Measurements from ENCODE around the gene EFHD1. TPM values are rescaled to one million over a fixed set of nuclear protein-coding genes. Genes with fewer than 3 reads are reported as not detected.
"Not testable (repeated sequence)": the region's sequence is repeated elsewhere in the genome, so short reads cannot be mapped to it uniquely, and the experiment has no call there.

Gene EFHD1
- total RNA-seq, 1 experiment from 2014 or later, result 73.5 TPM

DNA sequence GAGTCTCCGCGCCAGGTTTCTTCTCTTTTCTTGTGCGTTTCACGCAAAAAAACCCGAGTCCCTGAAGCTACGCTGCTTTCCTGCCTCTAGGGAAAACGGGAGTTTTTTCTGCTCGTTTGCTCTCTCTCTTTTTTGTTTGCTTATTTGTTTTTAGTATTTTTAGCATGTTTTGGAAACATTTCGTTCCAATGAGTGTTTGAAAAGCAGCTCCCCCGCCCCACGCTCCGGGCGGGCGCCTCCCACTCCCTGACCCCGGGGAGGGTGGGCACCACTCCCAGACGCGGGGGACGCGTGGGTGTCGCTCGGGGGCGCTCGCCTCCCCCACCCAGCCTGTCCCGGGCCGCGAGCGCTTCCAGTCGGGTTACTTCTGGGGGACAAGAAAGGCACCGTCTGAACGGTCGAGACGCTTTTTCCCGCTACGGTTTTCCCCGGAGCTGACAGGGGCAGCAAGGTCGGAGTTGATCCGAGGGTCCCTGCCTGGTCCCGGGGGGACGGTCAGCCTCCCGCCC lies 446 bp upstream of the EFHD1 start:
- intact Hi-C loops (cut with micrococcal nuclease; ENCODE audit: unreplicated experiment) (no loop called here), in situ Hi-C loops (cut with HindIII; ENCODE audit: low pct_unique_long_range_greater_than_20kb, low sequenced_read_pairs) (no loop called here)
- Histone ChIP-seq H3K4me3 (ENCODE audit: low read depth in 2 of 2, low read length in 2 of 2) (peak overlapping the region; percentile 59 to 63), H3K27me3 (ENCODE audit: control insufficient read depth, insufficient read depth, low read length) (no peaks in the 10 kb centered on the region), H3K27ac (ENCODE audit: low read length) (peak overlapping the region; percentile 66), H3K36me3 (ENCODE audit: control insufficient read depth, insufficient read depth, low read length) (no peaks in the 10 kb centered on the region), H3K9me3 (ENCODE audit: control insufficient read depth, insufficient read depth, low read depth, low read length) (no peaks in the 10 kb centered on the region), H3K4me1 (ENCODE audit: control insufficient read depth, insufficient read depth, low read length) (peaks cover 11% of the 10 kb centered on the region)
- ChIA-PET POLR2A (interaction anchor here (0.5 to 0.7 kb wide), 3 partner anchors 22 to 382 kb away, joined by 3 to 15 read pairs (median 3); no protein-coding TSS in a partner anchor), CTCF (interaction anchor here (0.7 kb wide), 2 partner anchors 35 to 852 kb away, joined by 3 read pairs; partner anchors contain the start of gene PDE6D)
- TF ChIP-seq TCF7L2 (IDR thresholded peaks at IDR 0.05; ENCODE audit: low read depth, low read length) (peak; percentile 8; the same call in 1 of the 2 replicates), REST (IDR thresholded peaks at IDR 0.05; ENCODE audit: insufficient read depth in 1 of 2, low read depth in 2 of 2, low read length in 1 of 2) (no peak)
- ATAC-seq, result peak; percentile 65
- BruUV-seq (replicated peaks), result no TSS peak
- DNase-seq (ENCODE audit: low read depth, low spot score), result no peak

DNA sequence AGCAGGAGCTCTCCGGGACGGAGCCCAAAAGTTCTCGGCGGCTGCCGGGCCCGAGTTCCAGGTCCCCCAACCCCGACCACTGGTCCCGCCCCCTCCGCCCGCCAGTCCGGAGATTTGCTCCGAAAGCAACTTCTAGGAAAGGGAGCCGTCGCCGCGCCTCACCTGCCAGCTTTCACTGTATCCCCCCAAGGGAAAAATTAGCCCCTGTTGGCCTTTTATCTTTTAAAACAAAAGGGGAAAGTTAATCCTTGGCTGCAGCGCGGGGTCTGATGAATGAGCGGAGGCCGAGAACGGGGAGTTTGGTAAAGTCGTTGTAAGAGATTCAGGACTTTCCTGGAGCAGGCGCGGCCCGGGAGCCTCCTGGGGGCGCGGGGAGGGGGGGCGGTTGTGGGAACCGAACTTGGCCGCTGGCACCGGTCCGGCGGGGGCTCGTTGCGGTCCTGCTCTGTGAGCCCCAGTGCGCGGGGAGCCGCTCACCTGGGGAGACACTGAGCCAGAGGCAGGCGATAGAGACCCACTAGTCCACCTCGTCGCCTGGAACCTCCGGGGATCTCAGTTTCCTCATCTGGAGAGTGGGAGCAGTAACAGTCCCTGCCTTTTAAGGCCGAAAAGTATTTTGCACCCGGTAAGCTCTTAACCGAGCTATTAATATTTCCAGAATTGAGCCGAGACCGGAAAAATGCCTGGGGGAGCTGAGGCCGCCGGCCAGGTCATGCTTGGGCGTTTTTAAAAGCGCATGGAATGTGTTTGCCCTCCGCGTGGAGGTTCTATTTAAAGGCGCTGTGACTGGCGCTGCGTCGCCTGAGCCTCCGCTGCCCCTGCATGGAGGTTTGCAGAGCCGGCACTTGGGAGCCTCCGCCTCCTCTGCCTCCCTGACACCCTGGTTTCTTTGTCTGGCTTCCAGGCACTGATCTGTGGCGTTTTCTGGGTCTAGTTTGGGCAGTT lies 1.1 kb downstream of the EFHD1 start:
- in situ Hi-C loops (cut with HindIII; ENCODE audit: low pct_unique_long_range_greater_than_20kb, low sequenced_read_pairs) (no loop called here), intact Hi-C loops (cut with micrococcal nuclease; ENCODE audit: unreplicated experiment) (no loop called here)
- POLR2A ChIA-PET, result no interaction called here
- peaks cover 17% of the 10 kb centered on the region for H3K4me1 ChIP-seq (ENCODE audit: control insufficient read depth, insufficient read depth, low read length)
- peak overlapping the region; percentile 41; the same call in 1 of the 2 replicates for H3K27ac ChIP-seq (ENCODE audit: low read length)
- no peaks in the 10 kb centered on the region for H3K27me3 ChIP-seq (ENCODE audit: control insufficient read depth, insufficient read depth, low read length)
- no peak for TF ChIP-seq SIN3A (IDR thresholded peaks at IDR 0.05; ENCODE audit: borderline replicate concordance, insufficient read depth, low read depth, low read length)
- TF ChIP-seq, protein P1, sequence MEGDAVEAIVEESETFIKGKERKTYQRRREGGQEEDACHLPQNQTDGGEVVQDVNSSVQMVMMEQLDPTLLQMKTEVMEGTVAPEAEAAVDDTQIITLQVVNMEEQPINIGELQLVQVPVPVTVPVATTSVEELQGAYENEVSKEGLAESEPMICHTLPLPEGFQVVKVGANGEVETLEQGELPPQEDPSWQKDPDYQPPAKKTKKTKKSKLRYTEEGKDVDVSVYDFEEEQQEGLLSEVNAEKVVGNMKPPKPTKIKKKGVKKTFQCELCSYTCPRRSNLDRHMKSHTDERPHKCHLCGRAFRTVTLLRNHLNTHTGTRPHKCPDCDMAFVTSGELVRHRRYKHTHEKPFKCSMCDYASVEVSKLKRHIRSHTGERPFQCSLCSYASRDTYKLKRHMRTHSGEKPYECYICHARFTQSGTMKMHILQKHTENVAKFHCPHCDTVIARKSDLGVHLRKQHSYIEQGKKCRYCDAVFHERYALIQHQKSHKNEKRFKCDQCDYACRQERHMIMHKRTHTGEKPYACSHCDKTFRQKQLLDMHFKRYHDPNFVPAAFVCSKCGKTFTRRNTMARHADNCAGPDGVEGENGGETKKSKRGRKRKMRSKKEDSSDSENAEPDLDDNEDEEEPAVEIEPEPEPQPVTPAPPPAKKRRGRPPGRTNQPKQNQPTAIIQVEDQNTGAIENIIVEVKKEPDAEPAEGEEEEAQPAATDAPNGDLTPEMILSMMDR (IDR thresholded peaks at IDR 0.05), result no peak
- TF ChIP-seq POLR2AphosphoS5 (IDR thresholded peaks at IDR 0.05; ENCODE audit: low read depth, low read length), result no peak
- no peak for TF ChIP-seq TCF7L2 (IDR thresholded peaks at IDR 0.05; ENCODE audit: low read depth, low read length)
- TF ChIP-seq REST (IDR thresholded peaks at IDR 0.05; ENCODE audit: insufficient read depth in 1 of 2, low read depth in 2 of 2, low read length in 1 of 2), result no peak
- H3K36me3 ChIP-seq (ENCODE audit: control insufficient read depth, insufficient read depth, low read length), result no peaks in the 10 kb centered on the region
- CTCF ChIA-PET, result no interaction called here
- DNase-seq (ENCODE audit: low read depth, low spot score), result no peak
- no peaks in the 10 kb centered on the region for H3K9me3 ChIP-seq (ENCODE audit: control insufficient read depth, insufficient read depth, low read depth, low read length)
- no TSS peak for BruUV-seq (replicated peaks)
- peak overlapping the region; percentile 59 to 63 for H3K4me3 ChIP-seq (ENCODE audit: low read depth in 2 of 2, low read length in 2 of 2)
- peak; percentile 39 for ATAC-seq

DNA sequence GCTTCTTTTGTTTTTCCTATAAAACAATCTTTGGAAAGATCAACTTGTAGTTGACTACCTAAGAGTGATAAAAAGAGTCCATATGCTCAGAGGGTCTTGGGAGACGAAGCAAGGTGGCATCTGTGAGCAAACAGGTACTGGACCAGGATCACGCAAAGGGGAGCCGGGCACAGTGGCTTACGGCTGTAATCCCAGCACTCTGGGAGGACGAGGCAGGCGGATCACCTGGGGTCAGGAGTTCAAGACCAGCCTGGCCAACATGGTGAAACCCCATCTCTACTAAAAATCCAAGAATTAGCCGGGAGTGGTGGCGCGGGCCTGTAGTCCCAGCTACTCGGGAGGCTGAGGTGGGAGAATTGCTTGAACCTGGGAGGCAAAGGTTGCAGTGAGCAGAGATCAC lies 2.0 kb downstream of the EFHD1 start:
- peak overlapping the region; percentile 23 to 59 for H3K4me3 ChIP-seq (ENCODE audit: low read depth in 2 of 2, low read length in 2 of 2)
- POLR2A ChIA-PET, result interaction anchor here (0.7 kb wide), 1 partner anchor 20 kb away, joined by 3 read pairs; no protein-coding TSS in a partner anchor
- H3K9me3 ChIP-seq (ENCODE audit: control insufficient read depth, insufficient read depth, low read depth, low read length); CTCF ChIA-PET; in situ Hi-C loops (cut with HindIII; ENCODE audit: low pct_unique_long_range_greater_than_20kb, low sequenced_read_pairs); intact Hi-C loops (cut with micrococcal nuclease; ENCODE audit: unreplicated experiment); DNase-seq (ENCODE audit: low read depth, low spot score); ATAC-seq; BruUV-seq (replicated peaks); H3K27ac ChIP-seq (ENCODE audit: low read length); H3K36me3 ChIP-seq (ENCODE audit: control insufficient read depth, insufficient read depth, low read length); H3K27me3 ChIP-seq (ENCODE audit: control insufficient read depth, insufficient read depth, low read length): not testable (repeated sequence)
- H3K4me1 ChIP-seq (ENCODE audit: control insufficient read depth, insufficient read depth, low read length), result peaks cover 17% of the 10 kb centered on the region

All from Panc1 (cell line).